ENCODE results near the gene TRMT1L. TPM values are rescaled to one million over a fixed set of nuclear protein-coding genes. Genes with fewer than 3 reads are reported as not detected.

Gene TRMT1L
- total RNA-seq, 2 donors from 2014 or later: 5.4 to 18.7 TPM

DNA sequence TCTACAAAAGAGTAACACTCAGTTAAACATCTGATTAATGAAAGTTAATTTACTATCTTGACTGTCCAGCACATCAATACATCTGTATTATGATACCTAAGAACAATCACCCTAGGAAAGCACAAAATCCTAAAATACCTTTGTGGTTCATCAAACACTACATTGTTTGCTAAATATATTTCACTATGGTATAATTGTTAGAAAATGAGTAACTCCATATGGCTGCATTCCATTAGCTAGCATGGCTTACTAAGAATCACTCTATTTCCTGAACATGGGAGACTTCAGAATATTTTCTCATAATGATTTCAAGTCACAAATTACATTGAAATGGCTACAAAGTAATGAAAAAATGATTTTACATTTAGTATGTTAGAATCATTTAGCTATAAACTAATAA lies 12.5 kb downstream of the TRMT1L start:
- no peak for TF ChIP-seq CTCF (IDR thresholded peaks at IDR 0.05)
- Histone ChIP-seq H3K4me1 (ENCODE audit: control insufficient read depth in 1 of 2, low read depth in 2 of 2) (no peaks in the 10 kb centered on the region), H3K4me3 (no peak overlapping the region), H3K27ac (no peak overlapping the region), H3K9me3 (no peaks in the 10 kb centered on the region), H3K27me3 (replicated peaks; ENCODE audit: insufficient read depth) (no peaks in the 10 kb centered on the region), H3K36me3 (peaks cover 12% of the 10 kb centered on the region)
- no peak for DNase-seq (ENCODE audit: low spot score)
- no peak for ATAC-seq (ENCODE audit: insufficient number of reproducible peaks, low FRiP score, low read depth)

DNA sequence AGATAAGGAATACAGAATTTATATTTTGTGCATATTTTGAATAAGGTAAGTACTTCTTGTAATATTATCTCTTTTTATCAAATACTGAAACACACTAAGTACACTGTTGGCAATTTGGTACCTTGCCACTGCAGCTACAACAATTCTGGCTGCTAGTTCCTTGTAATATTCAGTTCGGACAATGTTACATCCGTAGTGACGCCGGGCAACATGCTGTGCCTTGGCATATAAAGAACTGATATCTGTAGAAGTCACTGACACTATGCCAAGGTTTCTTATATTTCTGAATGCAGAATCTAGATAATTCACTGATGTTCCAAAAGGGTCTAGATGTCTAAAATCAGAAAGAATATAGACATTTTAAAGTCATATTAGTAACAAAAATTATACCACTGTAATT lies 17.5 kb downstream of the TRMT1L start:
- Histone ChIP-seq H3K36me3 (peaks cover 19% of the 10 kb centered on the region), H3K4me1 (ENCODE audit: control insufficient read depth in 1 of 2, low read depth in 2 of 2) (no peaks in the 10 kb centered on the region), H3K4me3 (no peak overlapping the region), H3K9me3 (no peaks in the 10 kb centered on the region), H3K27ac (no peak overlapping the region), H3K27me3 (replicated peaks; ENCODE audit: insufficient read depth) (no peaks in the 10 kb centered on the region)
- TF ChIP-seq CTCF (IDR thresholded peaks at IDR 0.05): no peak
- DNase-seq (ENCODE audit: low spot score) (no peak), ATAC-seq (ENCODE audit: insufficient number of reproducible peaks, low FRiP score, low read depth) (no peak)

- Histone ChIP-seq H3K4me1 (ENCODE audit: control insufficient read depth in 1 of 2, low read depth in 2 of 2) (no peaks in the 10 kb centered on the region), H3K4me3 (no peak overlapping the region), H3K36me3 (peaks cover 25% of the 10 kb centered on the region), H3K27ac (no peak overlapping the region), H3K27me3 (replicated peaks; ENCODE audit: insufficient read depth) (no peaks in the 10 kb centered on the region), H3K9me3 (no peaks in the 10 kb centered on the region)
- no peak for ATAC-seq (ENCODE audit: insufficient number of reproducible peaks, low FRiP score, low read depth)
- DNase-seq (ENCODE audit: low spot score): no peak
- TF ChIP-seq CTCF (IDR thresholded peaks at IDR 0.05): no peak
Measured at GRCh38 chr1:185137896-185138545, 18.7 kb downstream of the TRMT1L start.

GRCh38 chr1:185132534-185132933 lies 24.2 kb downstream of the TRMT1L start:
- DNase-seq (ENCODE audit: low spot score): no peak
- H3K27me3 ChIP-seq (replicated peaks; ENCODE audit: insufficient read depth): no peaks in the 10 kb centered on the region
- peaks cover 5% of the 10 kb centered on the region for H3K9me3 ChIP-seq
- H3K4me3 ChIP-seq: no peak overlapping the region
- no peak for ATAC-seq (ENCODE audit: insufficient number of reproducible peaks, low FRiP score, low read depth)
- no peaks in the 10 kb centered on the region for H3K4me1 ChIP-seq (ENCODE audit: control insufficient read depth in 1 of 2, low read depth in 2 of 2)
- TF ChIP-seq CTCF (IDR thresholded peaks at IDR 0.05): no peak
- H3K27ac ChIP-seq: no peak overlapping the region
- H3K36me3 ChIP-seq: peaks cover 32% of the 10 kb centered on the region

GRCh38 chr1:185129708-185130107 lies 27.0 kb downstream of the TRMT1L start:
- DNase-seq (ENCODE audit: low spot score): no peak
- H3K9me3 ChIP-seq: peaks cover 5% of the 10 kb centered on the region
- peaks cover 24% of the 10 kb centered on the region for H3K36me3 ChIP-seq
- no peak for ATAC-seq (ENCODE audit: insufficient number of reproducible peaks, low FRiP score, low read depth)
- H3K27me3 ChIP-seq (replicated peaks; ENCODE audit: insufficient read depth): no peaks in the 10 kb centered on the region
- no peak overlapping the region for H3K4me3 ChIP-seq
- H3K4me1 ChIP-seq (ENCODE audit: control insufficient read depth in 1 of 2, low read depth in 2 of 2): no peaks in the 10 kb centered on the region
- no peak for TF ChIP-seq CTCF (IDR thresholded peaks at IDR 0.05)
- no peak overlapping the region for H3K27ac ChIP-seq

All from thoracic aorta (tissue), 2 donors.